Panc1 (cell line): ENCODE measurements around the gene NPIPB6. TPM values are rescaled to one million over a fixed set of nuclear protein-coding genes. Genes with fewer than 3 reads are reported as not detected.

Experiments used
- ATAC-seq: fragments of 200-7000 bp; cut with Tn5 transposase; 2 replicates; pipeline ENCODE4 v1.9.1; 2020; ENCODE audit warnings: mild to moderate bottlenecking, moderate library complexity
- BruUV-seq: library from RNA; stranded (reverse); fragments of 400-500 nt; replicated peaks from 2 replicates; lab custom pipeline; 2021; lab: Mats Ljungman, UMichigan
- CTCF ChIA-PET: fragments of 300-600 bp; sonication (Branson Sonifier 250); formaldehyde crosslinking; loops from one replicate; lab custom pipeline; 2022; ENCODE audit warnings: antibody characterized with exemption; lab: Charles Lee
- POLR2A ChIA-PET: fragments of 300-600 bp; sonication (Branson Sonifier 250); formaldehyde crosslinking; loops from one replicate; lab custom pipeline; 2022; ENCODE audit warnings: antibody characterized with exemption; lab: Charles Lee
- DNase-seq: peaks from one replicate; pipeline ENCODE4 v3.0.0-alpha.2; 2010; ENCODE audit warnings: low read depth, low spot score
- H3K27ac ChIP-seq: 2 replicates; pipeline ENCODE4 v1.5.1; 2011; ENCODE audit warnings: mild to moderate bottlenecking, low read length, inconsistent platforms
- H3K27me3 ChIP-seq: fragments of 200-500 bp; sonication (Bioruptor generic); 2 replicates; pipeline ENCODE4 v1.6.0; 2014; ENCODE audit warnings: low read length, inconsistent platforms; ENCODE audit not compliant: control insufficient read depth, insufficient read depth
- H3K36me3 ChIP-seq: fragments of 200-500 bp; sonication (Bioruptor generic); 2 replicates; pipeline ENCODE4 v1.5.1; 2014; ENCODE audit warnings: inconsistent platforms, mild to moderate bottlenecking, low read length, moderate library complexity; ENCODE audit not compliant: control insufficient read depth, insufficient read depth
- H3K4me1 ChIP-seq: 2 replicates; pipeline ENCODE4 v1.5.1; 2011; ENCODE audit warnings: inconsistent platforms, mild to moderate bottlenecking, low read length, moderate library complexity; ENCODE audit not compliant: control insufficient read depth, insufficient read depth
- H3K4me3 ChIP-seq, 2 experiments: 2 replicates each; pipeline ENCODE4 v1.5.1; 2011 to 2012; ENCODE audit warnings: low read depth in 2 of 2, low read length in 2 of 2, mild to moderate bottlenecking in 2 of 2, inconsistent platforms in 1 of 2, moderate library complexity in 1 of 2
- H3K9me3 ChIP-seq: fragments of 200-500 bp; sonication (Bioruptor generic); 2 replicates; pipeline ENCODE4 v1.5.1; 2014; ENCODE audit warnings: low read depth, mild to moderate bottlenecking, inconsistent platforms, low read length, moderate library complexity; ENCODE audit not compliant: control insufficient read depth, insufficient read depth
- POLR2AphosphoS5 ChIP-seq: IDR thresholded peaks from 2 replicates; pipeline ENCODE4 v1.6.1; 2012; ENCODE audit warnings: mild to moderate bottlenecking, low read depth, low read length, moderate library complexity
- SIN3A ChIP-seq: IDR thresholded peaks from 2 replicates; pipeline ENCODE4 v1.6.1; 2012; ENCODE audit warnings: low read depth, mild to moderate bottlenecking, low read length, moderate library complexity, borderline replicate concordance; ENCODE audit not compliant: insufficient read depth
- TCF7L2 ChIP-seq: IDR thresholded peaks from 2 replicates; pipeline ENCODE4 v1.6.1; 2011; ENCODE audit warnings: mild to moderate bottlenecking, low read depth, low read length, inconsistent platforms
- in situ Hi-C: cut with HindIII; loops from 2 replicates; pipeline ENCODE4 v1.10.0; 2016; ENCODE audit warnings: low sequenced_read_pairs, low pct_unique_long_range_greater_than_20kb
- intact Hi-C: fragments of 100-400 bp; cut with micrococcal nuclease; formaldehyde crosslinking; loops from one replicate; pipeline ENCODE4 v1.10.0; 2022; ENCODE audit not compliant: unreplicated experiment
- microRNA-seq: library from miRNA; unstranded; fragments of <30 nt; microRNA quantifications from one replicate; pipeline ENCODE4 v1.1.0, GENCODE V29; 2020; ENCODE audit not compliant: unreplicated experiment
- total RNA-seq: library from RNA; stranded (reverse); gene quantifications from one replicate; pipeline ENCODE4 v1.2.1, GENCODE V29; 2021; ENCODE audit not compliant: unreplicated experiment
- TF ChIP-seq, protein P1 (sequence below), 2 experiments: IDR thresholded peaks; 2 replicates each; pipeline ENCODE4 v1.6.1; 2011 to 2012; ENCODE audit warnings: low read depth in 2 of 2, control low read depth in 1 of 2, low read length in 1 of 2, mild to moderate bottlenecking in 1 of 2, moderate library complexity in 1 of 2; ENCODE audit not compliant: insufficient read depth in 1 of 2
- TF ChIP-seq, protein P2 (sequence below): fragments of 450-650 bp; IDR thresholded peaks from 2 replicates; pipeline ENCODE4 v1.5.1; 2017; ENCODE audit warnings: mild to moderate bottlenecking

Gene NPIPB6
- total RNA-seq, 1 experiment from 2014 or later: 1.3 TPM

DNA sequence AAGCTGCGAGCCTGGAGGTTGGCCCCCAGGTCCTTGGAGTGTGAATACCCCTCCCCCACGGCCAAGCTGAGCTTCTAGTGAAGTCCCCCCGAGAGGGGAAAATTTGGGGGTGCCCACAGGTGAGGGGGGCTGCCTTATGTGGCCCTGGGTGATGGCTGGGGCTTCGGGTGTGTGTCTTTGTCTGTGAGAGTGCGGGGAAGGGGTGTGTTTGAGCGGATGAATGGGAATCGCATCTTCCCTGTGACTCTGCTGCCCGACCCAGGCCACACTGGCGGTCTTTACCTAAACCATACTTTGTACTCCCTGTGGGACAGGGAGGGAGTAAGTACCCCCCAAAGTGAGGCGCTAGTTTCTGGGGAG lies 69.7 kb downstream of the NPIPB6 start:
- in situ Hi-C loops: no loop called here
- TF ChIP-seq, protein P1, sequence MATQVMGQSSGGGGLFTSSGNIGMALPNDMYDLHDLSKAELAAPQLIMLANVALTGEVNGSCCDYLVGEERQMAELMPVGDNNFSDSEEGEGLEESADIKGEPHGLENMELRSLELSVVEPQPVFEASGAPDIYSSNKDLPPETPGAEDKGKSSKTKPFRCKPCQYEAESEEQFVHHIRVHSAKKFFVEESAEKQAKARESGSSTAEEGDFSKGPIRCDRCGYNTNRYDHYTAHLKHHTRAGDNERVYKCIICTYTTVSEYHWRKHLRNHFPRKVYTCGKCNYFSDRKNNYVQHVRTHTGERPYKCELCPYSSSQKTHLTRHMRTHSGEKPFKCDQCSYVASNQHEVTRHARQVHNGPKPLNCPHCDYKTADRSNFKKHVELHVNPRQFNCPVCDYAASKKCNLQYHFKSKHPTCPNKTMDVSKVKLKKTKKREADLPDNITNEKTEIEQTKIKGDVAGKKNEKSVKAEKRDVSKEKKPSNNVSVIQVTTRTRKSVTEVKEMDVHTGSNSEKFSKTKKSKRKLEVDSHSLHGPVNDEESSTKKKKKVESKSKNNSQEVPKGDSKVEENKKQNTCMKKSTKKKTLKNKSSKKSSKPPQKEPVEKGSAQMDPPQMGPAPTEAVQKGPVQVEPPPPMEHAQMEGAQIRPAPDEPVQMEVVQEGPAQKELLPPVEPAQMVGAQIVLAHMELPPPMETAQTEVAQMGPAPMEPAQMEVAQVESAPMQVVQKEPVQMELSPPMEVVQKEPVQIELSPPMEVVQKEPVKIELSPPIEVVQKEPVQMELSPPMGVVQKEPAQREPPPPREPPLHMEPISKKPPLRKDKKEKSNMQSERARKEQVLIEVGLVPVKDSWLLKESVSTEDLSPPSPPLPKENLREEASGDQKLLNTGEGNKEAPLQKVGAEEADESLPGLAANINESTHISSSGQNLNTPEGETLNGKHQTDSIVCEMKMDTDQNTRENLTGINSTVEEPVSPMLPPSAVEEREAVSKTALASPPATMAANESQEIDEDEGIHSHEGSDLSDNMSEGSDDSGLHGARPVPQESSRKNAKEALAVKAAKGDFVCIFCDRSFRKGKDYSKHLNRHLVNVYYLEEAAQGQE (IDR thresholded peaks at IDR 0.05; ENCODE audit: insufficient read depth in 1 of 2, low read depth in 2 of 2, low read length in 1 of 2): no peak
- TF ChIP-seq POLR2AphosphoS5: no peak
- no peak for TF ChIP-seq TCF7L2
- TF ChIP-seq, protein P2, sequence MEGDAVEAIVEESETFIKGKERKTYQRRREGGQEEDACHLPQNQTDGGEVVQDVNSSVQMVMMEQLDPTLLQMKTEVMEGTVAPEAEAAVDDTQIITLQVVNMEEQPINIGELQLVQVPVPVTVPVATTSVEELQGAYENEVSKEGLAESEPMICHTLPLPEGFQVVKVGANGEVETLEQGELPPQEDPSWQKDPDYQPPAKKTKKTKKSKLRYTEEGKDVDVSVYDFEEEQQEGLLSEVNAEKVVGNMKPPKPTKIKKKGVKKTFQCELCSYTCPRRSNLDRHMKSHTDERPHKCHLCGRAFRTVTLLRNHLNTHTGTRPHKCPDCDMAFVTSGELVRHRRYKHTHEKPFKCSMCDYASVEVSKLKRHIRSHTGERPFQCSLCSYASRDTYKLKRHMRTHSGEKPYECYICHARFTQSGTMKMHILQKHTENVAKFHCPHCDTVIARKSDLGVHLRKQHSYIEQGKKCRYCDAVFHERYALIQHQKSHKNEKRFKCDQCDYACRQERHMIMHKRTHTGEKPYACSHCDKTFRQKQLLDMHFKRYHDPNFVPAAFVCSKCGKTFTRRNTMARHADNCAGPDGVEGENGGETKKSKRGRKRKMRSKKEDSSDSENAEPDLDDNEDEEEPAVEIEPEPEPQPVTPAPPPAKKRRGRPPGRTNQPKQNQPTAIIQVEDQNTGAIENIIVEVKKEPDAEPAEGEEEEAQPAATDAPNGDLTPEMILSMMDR: no peak
- no peak for TF ChIP-seq SIN3A
- peaks cover 2% of the 10 kb centered on the region; the same call in 1 of the 2 replicates for H3K36me3 ChIP-seq
- CTCF ChIA-PET: interaction anchor here (0.7 kb wide), 1 partner anchor 28 kb away, joined by 4 read pairs; no protein-coding TSS in a partner anchor
- peaks cover 9% of the 10 kb centered on the region for H3K4me1 ChIP-seq
- ATAC-seq (no peak), DNase-seq (no peak)
- H3K27me3 ChIP-seq: no peaks in the 10 kb centered on the region
- POLR2A ChIA-PET: no interaction called here
- intact Hi-C loops: no loop called here
- no peak overlapping the region for H3K27ac ChIP-seq
- H3K4me3 ChIP-seq: peak overlapping the region in 1 of 2 experiments; percentile 52; a peak in 1 of 4 replicates
- BruUV-seq: no TSS peak
- no peaks in the 10 kb centered on the region for H3K9me3 ChIP-seq

DNA sequence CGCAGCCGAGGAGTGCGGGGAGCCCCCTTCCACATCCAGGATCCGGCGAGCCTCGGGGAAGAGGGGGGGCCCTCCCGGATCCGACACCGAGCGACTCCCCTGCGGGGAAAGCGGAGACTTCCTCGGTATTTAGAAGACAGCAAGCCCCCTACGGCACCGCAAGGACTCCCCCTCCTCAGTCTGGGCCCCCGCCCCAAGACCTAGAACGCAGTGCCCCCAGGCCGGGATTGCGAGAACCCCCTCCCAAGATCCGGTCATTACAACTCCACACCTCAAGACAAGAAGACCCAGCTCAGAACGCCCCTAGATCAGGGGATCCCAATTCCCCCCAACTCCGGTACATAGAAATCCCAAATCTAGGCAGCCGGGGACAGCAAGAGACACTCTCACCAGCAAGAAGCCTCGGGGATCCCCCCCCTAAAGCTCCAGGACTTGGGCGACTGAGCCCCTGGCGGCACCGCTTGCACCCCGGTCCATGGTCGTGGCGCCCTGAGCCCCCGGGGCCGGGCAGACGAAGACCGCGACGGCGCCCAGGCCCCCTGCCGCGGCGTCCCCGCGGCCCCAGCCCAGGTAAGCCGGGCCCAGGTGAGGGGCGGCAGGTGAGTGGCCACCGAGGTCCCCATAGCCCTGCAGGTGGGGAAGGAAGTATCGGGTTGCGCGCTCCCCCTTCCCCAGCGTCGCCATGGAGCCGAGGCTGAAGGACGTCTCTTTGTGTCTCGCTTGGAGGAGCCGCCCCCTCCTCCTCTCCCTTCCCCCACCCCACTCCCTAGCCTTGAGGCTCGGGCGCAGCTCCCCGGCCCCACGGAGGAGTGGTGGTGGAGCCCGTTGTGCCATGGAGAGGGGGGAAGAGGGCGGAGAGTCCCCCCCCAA lies 70.3 kb downstream of the NPIPB6 start:
- in situ Hi-C loops: no loop called here
- POLR2A ChIA-PET: no interaction called here

More for the DNA sequence above, 70.3 kb downstream of the NPIPB6 start:
- no peak for DNase-seq
- TF ChIP-seq TCF7L2 (no peak), SIN3A (no peak)
- H3K27ac ChIP-seq: no peak overlapping the region
- no TSS peak for BruUV-seq
- CTCF ChIA-PET: interaction anchor here (0.7 kb wide), 1 partner anchor 28 kb away, joined by 4 read pairs; no protein-coding TSS in a partner anchor
- H3K36me3 ChIP-seq: peaks cover 2% of the 10 kb centered on the region; the same call in 1 of the 2 replicates
- intact Hi-C loops: no loop called here
- H3K9me3 ChIP-seq: no peaks in the 10 kb centered on the region
- peak overlapping the region; percentile 52 to 60 for H3K4me3 ChIP-seq
- H3K27me3 ChIP-seq: no peaks in the 10 kb centered on the region
- peaks cover 9% of the 10 kb centered on the region for H3K4me1 ChIP-seq
- no peak; the same call in 1 of the 2 replicates for ATAC-seq

Small RNA genes lying within 50 kb of the gene (microRNA-seq; reads per million reads assigned to microRNA genes)
- not detected for gene MIR6862-1

Other genes starting within 250 kb of the NPIPB6 start
- gene XPO6, start 151.5 kb downstream of the NPIPB6 start, total RNA-seq: 135 TPM
- gene SBK1, start 71.0 kb downstream of the NPIPB6 start, total RNA-seq: 2.4 TPM
- gene EIF3CL, start 40.3 kb upstream of the NPIPB6 start, total RNA-seq: 64.2 TPM
- gene NPIPB7, start 108.8 kb upstream of the NPIPB6 start, total RNA-seq: 0.18 TPM
- 60.9 TPM for gene CLN3, start 128.6 kb upstream of the NPIPB6 start, total RNA-seq
- gene APOBR, start 131.1 kb upstream of the NPIPB6 start, total RNA-seq: 0.13 TPM
- not detected for gene IL27, start 143.3 kb upstream of the NPIPB6 start, total RNA-seq
- gene NUPR1, start 175.5 kb upstream of the NPIPB6 start, total RNA-seq: 79.7 TPM
- gene SGF29, start 190.4 kb upstream of the NPIPB6 start, total RNA-seq: 29.5 TPM
- not detected for gene SULT1A2, start 233.5 kb upstream of the NPIPB6 start, total RNA-seq
- 1.5 TPM for gene SULT1A1, start 246.5 kb upstream of the NPIPB6 start, total RNA-seq